ENCODE measurements around the gene FILIP1L. TPM values are rescaled to one million over a fixed set of nuclear protein-coding genes. Genes with fewer than 3 reads are reported as not detected.

The FILIP1L gene
- total RNA-seq, 1 experiment from 2014 or later, result 0.07 TPM

DNA sequence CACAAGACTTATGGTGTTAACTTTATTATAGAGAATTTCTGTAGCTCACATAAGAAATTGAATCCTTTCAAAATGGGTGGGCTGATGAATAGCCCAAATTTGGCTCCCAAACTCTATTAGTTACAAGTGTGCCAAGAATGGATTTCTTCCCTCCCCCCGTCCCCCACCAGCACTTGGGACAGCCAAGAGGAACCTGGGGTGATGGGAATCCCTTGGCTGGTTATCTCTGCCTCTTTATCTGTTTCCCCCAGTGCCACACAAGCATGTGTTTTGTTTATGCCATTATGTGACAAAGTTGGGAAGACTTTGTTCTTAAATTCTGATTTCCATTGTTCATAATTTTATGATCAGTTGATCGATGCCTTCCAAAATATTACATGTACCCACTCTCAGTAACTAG is 268.3 kb downstream of the FILIP1L start:
- no peak overlapping the region for H2BK120ac ChIP-seq (ENCODE audit: low read depth, low read length, poor library complexity, severe bottlenecking)
- H3K56ac ChIP-seq (ENCODE audit: insufficient read length, low read depth, low read length), result no peak overlapping the region
- no peak overlapping the region for H3K14ac ChIP-seq (ENCODE audit: insufficient read depth, low read length)
- H4K5ac ChIP-seq (ENCODE audit: insufficient read length, low read depth, low read length), result no peak overlapping the region
- H3K18ac ChIP-seq (ENCODE audit: insufficient read length, low read depth, low read length), result no peak overlapping the region
- peaks cover 2% of the 10 kb centered on the region; the same call in 1 of the 2 replicates for H3K4me1 ChIP-seq (ENCODE audit: insufficient read depth, low read length)
- no peak overlapping the region for H2AFZ ChIP-seq (ENCODE audit: low read length)
- no peak overlapping the region for H3T11ph ChIP-seq (ENCODE audit: low read length)
- H2BK20ac ChIP-seq (ENCODE audit: low read depth, low read length, poor library complexity, severe bottlenecking), result no peak overlapping the region
- no peaks in the 10 kb centered on the region for H3K79me1 ChIP-seq (ENCODE audit: insufficient read depth, low read depth, low read length, poor library complexity, severe bottlenecking)
- H3K23ac ChIP-seq (ENCODE audit: insufficient read length, low read depth, low read length), result no peak overlapping the region
- TF ChIP-seq, protein P1, sequence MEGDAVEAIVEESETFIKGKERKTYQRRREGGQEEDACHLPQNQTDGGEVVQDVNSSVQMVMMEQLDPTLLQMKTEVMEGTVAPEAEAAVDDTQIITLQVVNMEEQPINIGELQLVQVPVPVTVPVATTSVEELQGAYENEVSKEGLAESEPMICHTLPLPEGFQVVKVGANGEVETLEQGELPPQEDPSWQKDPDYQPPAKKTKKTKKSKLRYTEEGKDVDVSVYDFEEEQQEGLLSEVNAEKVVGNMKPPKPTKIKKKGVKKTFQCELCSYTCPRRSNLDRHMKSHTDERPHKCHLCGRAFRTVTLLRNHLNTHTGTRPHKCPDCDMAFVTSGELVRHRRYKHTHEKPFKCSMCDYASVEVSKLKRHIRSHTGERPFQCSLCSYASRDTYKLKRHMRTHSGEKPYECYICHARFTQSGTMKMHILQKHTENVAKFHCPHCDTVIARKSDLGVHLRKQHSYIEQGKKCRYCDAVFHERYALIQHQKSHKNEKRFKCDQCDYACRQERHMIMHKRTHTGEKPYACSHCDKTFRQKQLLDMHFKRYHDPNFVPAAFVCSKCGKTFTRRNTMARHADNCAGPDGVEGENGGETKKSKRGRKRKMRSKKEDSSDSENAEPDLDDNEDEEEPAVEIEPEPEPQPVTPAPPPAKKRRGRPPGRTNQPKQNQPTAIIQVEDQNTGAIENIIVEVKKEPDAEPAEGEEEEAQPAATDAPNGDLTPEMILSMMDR (conservative IDR thresholded peaks at IDR 0.05), result no peak
- H3K9ac ChIP-seq (ENCODE audit: extremely low read depth, insufficient read length, low read length), result no peak overlapping the region
- H3K27me3 Mint-ChIP-seq (ENCODE audit: low read depth), result no peaks in the 10 kb centered on the region
- H3K79me2 ChIP-seq (ENCODE audit: insufficient read depth, low read length), result peaks cover 3% of the 10 kb centered on the region; the same call in 1 of the 2 replicates
- H3K23me2 ChIP-seq (ENCODE audit: insufficient read length, low read depth, low read length, poor library complexity, severe bottlenecking), result no peaks in the 10 kb centered on the region
- H3K4me3 Mint-ChIP-seq, result no peak overlapping the region
- no peaks in the 10 kb centered on the region for H3K9me3 ChIP-seq (ENCODE audit: control insufficient read depth, low read depth, low read length)
- no peak overlapping the region; the same call in 1 of the 2 replicates for H3K4ac ChIP-seq (ENCODE audit: low read depth, low read length)
- no peaks in the 10 kb centered on the region for H4K20me1 ChIP-seq (ENCODE audit: control insufficient read depth, insufficient read depth, insufficient read length)
- no peak overlapping the region for H4K91ac ChIP-seq (ENCODE audit: insufficient read length, low read depth, low read length)
- peak overlapping the region in 1 of 3 experiments; percentile 2; a peak in 3 of 7 replicates for H3K27ac Mint-ChIP-seq
- no peaks in the 10 kb centered on the region for H3K9me3 Mint-ChIP-seq
- H3K4me2 ChIP-seq (ENCODE audit: insufficient read depth, insufficient read length, low read length), result no peak overlapping the region
- no peak overlapping the region for H2BK15ac ChIP-seq (ENCODE audit: low read depth, low read length)
- no peak for DNase-seq
- H2BK12ac ChIP-seq (ENCODE audit: insufficient read length, low read depth, low read length), result no peak overlapping the region
- no peak overlapping the region for H4K8ac ChIP-seq (replicated peaks; ENCODE audit: insufficient read length, low read depth, low read length)
- no peaks in the 10 kb centered on the region for H3K36me3 Mint-ChIP-seq (ENCODE audit: insufficient read depth in 1 of 3, low read depth in 3 of 3)
- no peak overlapping the region for H2BK5ac ChIP-seq (ENCODE audit: insufficient read length, low read length)
- WGBS (ENCODE audit: extremely low coverage, insufficient read length, low lambda C conversion rate), result no CpG with 5 or more reads among the region's 2 CpGs
- peaks cover 23 to 24% of the 10 kb centered on the region in 2 experiments for H3K4me1 Mint-ChIP-seq
- no peaks in the 10 kb centered on the region for H3K27me3 ChIP-seq (ENCODE audit: insufficient read depth, low read length)
- no peak overlapping the region for H2AK5ac ChIP-seq (ENCODE audit: insufficient read length, low read length)
- H3K27ac ChIP-seq (ENCODE audit: insufficient read length, low read depth, low read length), result no peak overlapping the region
